ENCODE data around the gene DECR2.
"Not testable (repeated sequence)": the region's sequence is repeated elsewhere in the genome, so short reads cannot be mapped to it uniquely, and the experiment has no call there.

The DECR2 gene

DNA sequence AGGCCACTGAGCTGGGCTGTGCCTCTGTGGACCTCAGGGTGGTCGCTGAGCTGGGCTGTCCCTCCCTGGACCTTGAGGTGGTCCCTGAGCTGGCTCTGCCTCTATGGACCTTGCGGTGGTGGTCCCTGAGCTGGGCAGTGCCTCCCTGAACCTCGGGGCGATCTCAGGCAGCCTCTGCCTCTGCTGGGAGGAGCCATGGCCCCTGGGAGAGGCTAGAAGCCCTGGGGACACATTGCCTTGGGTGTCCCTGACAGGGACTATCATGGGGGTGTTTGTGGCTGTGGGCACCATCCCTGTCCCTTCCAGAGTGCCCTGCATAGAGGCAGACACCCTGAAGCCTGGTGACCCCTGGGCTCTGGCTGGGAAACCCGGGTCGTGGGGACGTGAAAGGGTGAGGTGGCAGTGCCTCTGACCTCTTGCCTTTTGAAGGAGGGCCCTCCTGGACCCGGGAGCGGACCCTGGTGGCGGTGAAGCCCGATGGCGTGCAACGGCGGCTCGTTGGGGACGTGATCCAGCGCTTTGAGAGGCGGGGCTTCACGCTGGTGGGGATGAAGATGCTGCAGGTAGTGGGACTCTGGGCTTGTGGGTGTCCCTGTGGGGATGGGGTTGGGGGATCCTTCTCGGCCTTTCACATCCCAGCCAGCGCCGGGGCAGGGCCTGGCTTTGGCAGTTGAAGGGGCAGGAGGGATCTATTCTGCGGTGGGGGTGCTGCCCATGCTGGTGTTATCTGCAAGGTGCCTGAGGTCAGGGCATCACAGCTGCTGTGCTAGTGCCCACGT is 2.9 kb upstream of the DECR2 start:
- Histone ChIP-seq H3K9ac (ENCODE audit: low read length) (no peak overlapping the region), H3K27me3 (ENCODE audit: control insufficient read depth, insufficient read depth, low read length) (no peaks in the 10 kb centered on the region), H3K9me3 (ENCODE audit: control insufficient read depth, low read depth, low read length) (no peaks in the 10 kb centered on the region), H3K36me3 (ENCODE audit: control insufficient read depth, low read depth, low read length) (peaks cover 15% of the 10 kb centered on the region), H3K27ac (ENCODE audit: low read length) (no peak overlapping the region), H3K4me1 (ENCODE audit: control insufficient read depth, low read depth, low read length) (peaks cover 11% of the 10 kb centered on the region), H3K4me3 (ENCODE audit: low read length) (no peak overlapping the region)

DNA sequence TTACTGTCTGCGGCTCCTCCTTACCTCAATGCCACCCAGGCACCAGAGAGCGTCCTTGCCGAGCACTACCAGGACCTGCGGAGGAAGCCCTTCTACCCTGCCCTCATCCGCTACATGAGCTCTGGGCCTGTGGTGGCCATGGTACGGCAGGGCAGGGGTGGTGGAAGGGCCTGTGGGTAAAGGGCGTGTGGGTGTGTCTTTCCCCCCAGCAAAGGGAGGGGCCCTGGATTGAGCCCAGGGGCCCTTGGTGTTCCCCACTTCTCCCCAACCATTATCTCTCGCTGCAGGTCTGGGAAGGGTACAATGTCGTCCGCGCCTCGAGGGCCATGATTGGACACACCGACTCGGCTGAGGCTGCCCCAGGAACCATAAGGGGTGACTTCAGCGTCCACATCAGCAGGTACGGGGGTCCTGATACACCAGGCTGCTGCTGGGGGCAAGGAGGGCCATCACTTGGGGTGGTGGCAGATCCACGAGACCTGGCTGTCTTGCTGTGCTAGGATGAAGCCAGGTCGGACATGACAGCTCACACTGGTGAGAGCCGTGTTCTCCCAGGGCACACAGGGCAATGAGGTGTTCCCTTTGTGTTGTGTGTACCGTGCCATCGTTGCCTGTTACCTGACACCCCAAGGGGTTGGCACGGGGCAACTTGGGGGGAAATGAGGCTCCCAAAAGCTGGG is 2.2 kb upstream of the DECR2 start:
- H3K4me1 ChIP-seq (ENCODE audit: control insufficient read depth, low read depth, low read length), result peaks cover 11% of the 10 kb centered on the region

DNA sequence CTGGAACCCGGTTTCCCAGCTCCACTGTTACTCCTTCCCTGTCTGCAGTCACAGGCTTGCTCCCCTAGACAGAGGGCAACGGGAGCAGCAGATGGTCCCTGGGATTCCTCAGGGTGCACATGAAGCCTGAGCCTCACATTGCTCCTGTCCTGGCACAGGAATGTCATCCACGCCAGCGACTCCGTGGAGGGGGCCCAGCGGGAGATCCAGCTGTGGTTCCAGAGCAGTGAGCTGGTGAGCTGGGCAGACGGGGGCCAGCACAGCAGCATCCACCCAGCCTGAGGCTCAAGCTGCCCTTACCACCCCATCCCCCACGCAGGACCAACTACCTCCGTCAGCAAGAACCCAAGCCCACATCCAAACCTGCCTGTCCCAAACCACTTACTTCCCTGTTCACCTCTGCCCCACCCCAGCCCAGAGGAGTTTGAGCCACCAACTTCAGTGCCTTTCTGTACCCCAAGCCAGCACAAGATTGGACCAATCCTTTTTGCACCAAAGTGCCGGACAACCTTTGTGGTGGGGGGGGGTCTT is 1.6 kb upstream of the DECR2 start:
- Histone ChIP-seq H3K36me3 (ENCODE audit: control insufficient read depth, low read depth, low read length) (peaks cover 15% of the 10 kb centered on the region), H3K4me1 (ENCODE audit: control insufficient read depth, low read depth, low read length) (peaks cover 11% of the 10 kb centered on the region), H3K4me3 (ENCODE audit: low read length) (no peak overlapping the region), H3K9ac (ENCODE audit: low read length) (no peak overlapping the region), H3K27me3 (ENCODE audit: control insufficient read depth, insufficient read depth, low read length) (no peaks in the 10 kb centered on the region), H3K9me3 (ENCODE audit: control insufficient read depth, low read depth, low read length) (no peaks in the 10 kb centered on the region), H3K27ac (ENCODE audit: low read length) (no peak overlapping the region)

More for the DNA sequence above, 2.2 kb upstream of the DECR2 start:
- H3K4me3 ChIP-seq (ENCODE audit: low read length), result no peak overlapping the region
- no peak overlapping the region for H3K9ac ChIP-seq (ENCODE audit: low read length)
- no peaks in the 10 kb centered on the region for H3K9me3 ChIP-seq (ENCODE audit: control insufficient read depth, low read depth, low read length)
- H3K27ac ChIP-seq (ENCODE audit: low read length), result no peak overlapping the region
- H3K36me3 ChIP-seq (ENCODE audit: control insufficient read depth, low read depth, low read length), result peaks cover 15% of the 10 kb centered on the region
- H3K27me3 ChIP-seq (ENCODE audit: control insufficient read depth, insufficient read depth, low read length), result no peaks in the 10 kb centered on the region

DNA sequence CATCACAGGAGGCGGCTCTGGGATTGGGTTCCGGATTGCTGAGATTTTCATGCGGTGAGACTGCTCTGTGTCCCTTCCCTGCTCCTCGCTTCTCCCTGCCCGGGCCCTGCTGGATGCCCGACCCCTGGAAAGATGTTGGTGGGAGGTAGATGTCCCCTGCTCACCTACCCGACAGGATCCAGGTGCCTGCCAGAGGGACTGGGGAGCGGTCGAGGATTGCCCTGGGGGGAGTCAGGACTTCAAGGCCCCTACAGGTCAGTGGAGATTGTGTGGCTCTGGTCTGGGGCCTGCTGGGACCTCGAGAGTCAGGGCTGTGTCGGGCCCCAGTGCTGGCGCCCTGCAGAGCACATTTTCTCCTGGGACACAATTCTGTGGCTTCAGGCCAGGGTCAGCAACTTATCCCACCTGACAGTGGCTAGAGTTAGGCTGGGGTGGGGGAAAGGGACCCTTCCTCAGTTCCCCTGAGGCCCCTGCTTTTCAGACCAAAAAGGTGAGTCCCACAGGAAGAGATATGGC is 3.3 kb downstream of the DECR2 start:
- Histone ChIP-seq H3K36me3 (ENCODE audit: control insufficient read depth, low read depth, low read length) (peaks cover 6% of the 10 kb centered on the region), H3K4me3 (ENCODE audit: low read length) (no peak overlapping the region), H3K9ac (ENCODE audit: low read length) (no peak overlapping the region), H3K9me3 (ENCODE audit: control insufficient read depth, low read depth, low read length) (no peaks in the 10 kb centered on the region), H3K27ac (ENCODE audit: low read length) (no peak overlapping the region), H3K27me3 (ENCODE audit: control insufficient read depth, insufficient read depth, low read length) (no peaks in the 10 kb centered on the region), H3K4me1 (ENCODE audit: control insufficient read depth, low read depth, low read length) (no peaks in the 10 kb centered on the region)

DNA sequence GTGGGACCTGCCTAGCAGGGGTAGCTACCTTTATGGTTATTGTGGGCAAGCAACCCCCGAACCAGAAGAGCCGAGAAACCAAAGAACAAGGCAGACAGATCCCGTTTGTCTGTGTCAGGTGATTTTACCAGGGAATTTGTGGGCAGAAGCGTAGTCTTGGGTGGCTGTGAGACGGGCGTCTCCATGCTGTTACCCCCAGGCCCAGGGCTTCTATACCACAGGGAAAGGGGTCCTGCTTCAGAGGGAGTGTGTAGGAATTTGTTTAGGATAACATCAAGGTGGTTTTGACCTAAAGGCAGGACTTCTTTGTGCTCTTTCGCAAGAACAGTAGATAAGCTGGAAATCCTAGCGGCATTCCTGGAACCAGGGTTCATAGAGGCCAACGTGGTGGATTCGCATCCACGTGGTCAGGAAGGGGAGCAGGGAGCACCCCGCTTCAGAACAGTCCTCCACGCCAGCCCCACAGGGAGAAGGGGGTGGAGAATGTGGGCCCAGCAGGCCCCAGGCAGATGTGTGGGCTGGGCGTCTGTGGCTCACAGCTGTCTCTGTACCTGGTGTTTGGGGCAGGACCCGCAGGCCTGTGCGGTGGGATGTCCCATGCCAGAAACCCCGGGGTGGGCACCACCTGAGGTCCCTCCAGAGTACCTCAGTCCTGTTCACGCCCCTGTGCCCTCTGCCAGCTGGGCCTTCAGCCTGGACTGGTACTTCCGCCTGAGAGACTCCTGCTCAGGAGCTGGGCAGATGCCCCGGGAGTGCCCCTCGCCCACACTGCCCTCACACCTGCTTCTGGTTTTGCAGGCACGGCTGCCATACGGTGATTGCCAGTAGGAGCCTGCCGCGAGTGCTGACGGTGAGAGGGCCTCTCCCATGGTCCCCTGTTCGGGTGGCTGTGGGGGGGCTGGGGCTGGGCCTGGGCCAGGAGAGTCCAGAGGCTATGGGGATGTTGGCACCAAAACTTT is 4.1 kb downstream of the DECR2 start:
- no peak overlapping the region for H3K27ac ChIP-seq (ENCODE audit: low read length)
- no peaks in the 10 kb centered on the region for H3K4me1 ChIP-seq (ENCODE audit: control insufficient read depth, low read depth, low read length)
- no peaks in the 10 kb centered on the region for H3K27me3 ChIP-seq (ENCODE audit: control insufficient read depth, insufficient read depth, low read length)
- no peak overlapping the region for H3K9ac ChIP-seq (ENCODE audit: low read length)
- H3K9me3 ChIP-seq (ENCODE audit: control insufficient read depth, low read depth, low read length), result no peaks in the 10 kb centered on the region
- H3K4me3 ChIP-seq (ENCODE audit: low read length), result no peak overlapping the region
- H3K36me3 ChIP-seq (ENCODE audit: control insufficient read depth, low read depth, low read length), result no peaks in the 10 kb centered on the region

DNA sequence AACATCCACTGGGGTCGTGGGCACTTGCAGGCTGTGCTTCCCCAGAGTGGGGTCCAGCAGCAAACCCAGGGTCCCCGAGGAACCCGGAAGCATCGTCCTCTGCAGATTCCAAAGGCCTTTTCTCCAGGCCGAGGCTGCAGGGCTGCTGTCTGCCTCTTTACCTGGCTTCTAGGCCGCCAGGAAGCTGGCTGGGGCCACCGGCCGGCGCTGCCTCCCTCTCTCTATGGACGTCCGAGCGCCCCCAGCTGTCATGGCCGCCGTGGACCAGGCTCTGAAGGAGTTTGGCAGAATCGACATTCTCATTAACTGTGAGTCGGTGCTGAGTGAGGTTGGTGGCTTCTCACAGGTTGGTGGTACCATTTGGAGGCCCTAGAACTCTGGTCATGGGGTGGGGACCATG is 5.6 kb downstream of the DECR2 start:
- Histone ChIP-seq H3K27me3 (ENCODE audit: control insufficient read depth, insufficient read depth, low read length) (no peaks in the 10 kb centered on the region), H3K4me3 (ENCODE audit: low read length) (no peak overlapping the region), H3K27ac (ENCODE audit: low read length) (no peak overlapping the region), H3K36me3 (ENCODE audit: control insufficient read depth, low read depth, low read length) (peaks cover 3% of the 10 kb centered on the region), H3K4me1 (ENCODE audit: control insufficient read depth, low read depth, low read length) (no peaks in the 10 kb centered on the region), H3K9ac (ENCODE audit: low read length) (no peak overlapping the region), H3K9me3 (ENCODE audit: control insufficient read depth, low read depth, low read length) (no peaks in the 10 kb centered on the region)

DNA sequence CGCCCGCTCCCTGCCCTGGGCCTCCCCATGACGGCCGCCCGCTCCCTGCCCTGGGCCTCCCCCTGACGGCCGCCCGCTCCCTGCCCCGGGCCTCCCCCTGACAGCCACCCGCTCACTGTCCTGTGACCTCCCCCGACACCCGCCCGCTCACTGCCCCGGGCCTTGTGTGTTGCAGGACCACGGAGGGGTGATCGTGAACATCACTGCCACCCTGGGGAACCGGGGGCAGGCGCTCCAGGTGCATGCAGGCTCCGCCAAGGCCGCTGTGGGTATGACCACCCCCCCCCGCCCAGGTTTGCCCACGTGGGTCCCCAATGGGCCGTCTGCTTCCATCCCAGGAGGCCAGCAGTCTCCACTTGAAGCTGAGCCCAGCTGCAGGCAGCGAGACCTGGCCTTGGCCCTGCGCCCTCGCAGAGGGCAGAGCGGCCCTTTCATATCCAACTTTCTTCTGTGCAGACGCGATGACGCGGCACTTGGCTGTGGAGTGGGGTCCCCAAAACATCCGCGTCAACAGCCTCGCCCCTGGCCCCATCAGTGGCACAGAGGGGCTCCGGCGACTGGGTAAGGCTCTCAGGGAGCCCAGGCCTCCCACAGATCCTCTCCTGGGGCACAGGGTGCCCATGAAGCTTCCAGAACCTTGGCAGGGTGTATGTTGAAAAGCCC is 9.0 kb downstream of the DECR2 start:
- no peaks in the 10 kb centered on the region for H3K4me1 ChIP-seq (ENCODE audit: control insufficient read depth, low read depth, low read length)
- peaks cover 3% of the 10 kb centered on the region for H3K36me3 ChIP-seq (ENCODE audit: control insufficient read depth, low read depth, low read length)
- no peaks in the 10 kb centered on the region for H3K27me3 ChIP-seq (ENCODE audit: control insufficient read depth, insufficient read depth, low read length)
- H3K9me3 ChIP-seq (ENCODE audit: control insufficient read depth, low read depth, low read length), result no peaks in the 10 kb centered on the region
- no peak overlapping the region for H3K4me3 ChIP-seq (ENCODE audit: low read length)
- no peak overlapping the region for H3K9ac ChIP-seq (ENCODE audit: low read length)
- no peak overlapping the region for H3K27ac ChIP-seq (ENCODE audit: low read length)

DNA sequence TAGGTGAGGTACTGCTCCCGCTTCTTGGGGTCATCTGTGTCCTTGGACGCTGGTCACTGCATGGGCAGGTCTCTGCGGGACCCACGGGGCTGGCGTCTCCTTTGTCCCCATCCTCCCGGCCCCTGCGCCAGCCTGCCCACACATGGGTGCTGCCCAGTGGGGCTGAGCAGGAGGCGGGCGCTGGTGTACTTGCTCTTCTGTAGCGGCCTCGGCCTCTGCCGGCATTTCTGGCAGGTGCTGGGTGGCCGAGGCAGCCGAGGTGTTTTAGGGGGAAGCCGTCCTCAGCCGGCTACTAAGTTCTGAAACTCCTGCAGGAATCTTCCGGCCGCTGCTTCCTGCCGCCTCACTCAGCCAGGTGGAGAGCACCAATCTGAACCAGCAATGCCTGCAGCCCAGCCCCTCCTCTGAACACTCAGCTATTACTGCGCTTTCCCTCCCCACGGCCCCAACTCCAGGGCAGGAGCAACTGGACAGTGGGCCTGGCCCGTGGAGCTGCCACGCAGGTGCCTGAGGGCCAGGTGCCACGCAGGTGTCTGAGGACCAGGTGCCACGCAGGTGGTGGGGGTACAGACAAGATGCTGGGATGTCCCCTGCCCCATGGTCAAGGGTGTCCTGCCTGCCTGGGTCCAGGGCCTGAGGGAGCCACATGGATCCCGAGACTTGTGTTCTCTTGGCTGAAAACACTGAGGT is 10.0 kb downstream of the DECR2 start:
- H3K36me3 ChIP-seq (ENCODE audit: control insufficient read depth, low read depth, low read length), result peaks cover 3% of the 10 kb centered on the region
- H3K27ac ChIP-seq (ENCODE audit: low read length), result no peak overlapping the region
- H3K9ac ChIP-seq (ENCODE audit: low read length), result no peak overlapping the region
- H3K4me1 ChIP-seq (ENCODE audit: control insufficient read depth, low read depth, low read length), result no peaks in the 10 kb centered on the region
- H3K9me3 ChIP-seq (ENCODE audit: control insufficient read depth, low read depth, low read length), result no peaks in the 10 kb centered on the region
- no peak overlapping the region for H3K4me3 ChIP-seq (ENCODE audit: low read length)
- no peaks in the 10 kb centered on the region for H3K27me3 ChIP-seq (ENCODE audit: control insufficient read depth, insufficient read depth, low read length)

DNA sequence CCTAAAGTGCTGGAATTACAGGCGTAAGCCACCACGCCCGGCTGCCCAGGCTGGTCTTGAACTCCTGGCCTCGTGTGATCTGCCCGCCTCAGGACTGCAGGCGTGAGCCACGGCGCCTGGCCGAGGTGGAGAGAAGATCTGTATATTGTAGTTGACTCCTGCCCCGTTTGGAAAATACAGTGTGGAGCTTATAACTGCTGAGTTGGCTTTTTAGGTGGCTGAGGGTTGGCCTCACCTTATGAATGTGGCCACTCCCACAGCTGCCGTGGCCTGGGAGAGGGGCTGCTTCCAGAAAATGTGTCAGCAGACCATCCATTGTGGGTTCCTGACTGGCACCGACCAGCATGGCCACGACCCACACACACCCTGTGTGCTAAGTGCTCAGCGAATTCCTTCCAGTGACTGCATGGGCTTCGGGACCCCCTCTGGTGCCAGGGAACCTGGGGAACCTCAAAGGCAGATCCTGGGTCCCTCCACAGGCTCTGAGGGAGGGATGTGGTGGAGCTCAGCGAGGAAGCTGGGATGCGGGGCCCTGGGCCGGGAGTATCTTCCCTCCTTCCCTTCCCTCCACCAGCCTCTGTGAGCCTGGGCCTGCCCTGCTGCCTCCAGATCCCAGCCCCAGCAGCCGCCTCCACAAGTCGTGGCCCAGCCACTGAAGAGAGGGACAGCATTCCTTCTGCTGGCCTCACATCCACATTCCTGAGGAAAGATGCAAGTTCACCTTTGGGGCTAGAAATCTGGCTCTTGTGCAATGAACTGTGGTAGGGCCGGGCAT is 12.9 kb downstream of the DECR2 start:
- no peaks in the 10 kb centered on the region for H3K4me1 ChIP-seq (ENCODE audit: control insufficient read depth, low read depth, low read length)
- H3K36me3 ChIP-seq (ENCODE audit: control insufficient read depth, low read depth, low read length), result peaks cover 3% of the 10 kb centered on the region
- no peaks in the 10 kb centered on the region for H3K27me3 ChIP-seq (ENCODE audit: control insufficient read depth, insufficient read depth, low read length)
- H3K9me3 ChIP-seq (ENCODE audit: control insufficient read depth, low read depth, low read length), result no peaks in the 10 kb centered on the region
- no peak overlapping the region for H3K27ac ChIP-seq (ENCODE audit: low read length)
- H3K9ac ChIP-seq (ENCODE audit: low read length), result no peak overlapping the region
- H3K4me3 ChIP-seq (ENCODE audit: low read length), result no peak overlapping the region

DNA sequence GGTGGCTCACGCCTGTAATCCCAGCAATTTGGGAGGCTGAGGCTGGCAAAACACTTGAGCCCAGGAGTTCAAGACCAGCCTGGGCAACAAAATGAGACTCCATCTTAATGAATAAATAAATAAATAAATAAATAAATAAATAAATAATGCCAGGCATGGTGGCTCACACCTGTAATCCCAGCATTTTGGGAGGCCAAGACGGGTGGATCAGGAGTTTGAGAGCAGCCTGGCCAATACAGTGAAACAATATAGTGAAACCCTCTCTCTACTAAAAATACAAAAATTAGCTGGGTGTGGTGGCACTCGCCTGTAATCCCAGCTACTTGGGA is 13.4 kb downstream of the DECR2 start:
- not testable (repeated sequence) for H3K9ac ChIP-seq (ENCODE audit: low read length); H3K36me3 ChIP-seq (ENCODE audit: control insufficient read depth, low read depth, low read length); H3K27me3 ChIP-seq (ENCODE audit: control insufficient read depth, insufficient read depth, low read length); H3K9me3 ChIP-seq (ENCODE audit: control insufficient read depth, low read depth, low read length); H3K4me3 ChIP-seq (ENCODE audit: low read length); H3K4me1 ChIP-seq (ENCODE audit: control insufficient read depth, low read depth, low read length); H3K27ac ChIP-seq (ENCODE audit: low read length)

All from iPS-18a (cell line).